ENCODE results near the gene LDB2.
"Not testable (repeated sequence)": the region's sequence is repeated elsewhere in the genome, so short reads cannot be mapped to it uniquely, and the experiment has no call there.

Gene LDB2

DNA sequence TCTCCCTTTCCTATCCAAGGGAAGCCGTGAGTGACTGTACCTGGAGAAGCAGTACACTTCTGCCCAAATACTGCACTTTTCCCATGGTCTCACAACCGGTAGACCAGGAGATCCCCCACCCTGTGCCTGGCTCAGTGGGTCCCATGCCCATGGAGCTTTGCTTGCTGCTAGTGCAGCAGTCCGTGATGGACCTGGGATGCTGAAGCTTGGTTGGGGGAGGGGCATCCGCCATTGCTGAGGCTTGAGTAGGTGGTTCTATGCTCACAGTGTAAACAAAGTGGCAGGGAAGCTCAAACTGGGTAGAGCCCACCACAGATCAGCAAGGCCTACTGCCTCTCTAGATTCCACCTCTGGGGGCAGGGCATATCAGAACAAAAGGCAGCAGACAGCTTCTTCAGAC lies 269.6 kb downstream of the LDB2 start:
- not testable (repeated sequence) for DNase-seq

DNA sequence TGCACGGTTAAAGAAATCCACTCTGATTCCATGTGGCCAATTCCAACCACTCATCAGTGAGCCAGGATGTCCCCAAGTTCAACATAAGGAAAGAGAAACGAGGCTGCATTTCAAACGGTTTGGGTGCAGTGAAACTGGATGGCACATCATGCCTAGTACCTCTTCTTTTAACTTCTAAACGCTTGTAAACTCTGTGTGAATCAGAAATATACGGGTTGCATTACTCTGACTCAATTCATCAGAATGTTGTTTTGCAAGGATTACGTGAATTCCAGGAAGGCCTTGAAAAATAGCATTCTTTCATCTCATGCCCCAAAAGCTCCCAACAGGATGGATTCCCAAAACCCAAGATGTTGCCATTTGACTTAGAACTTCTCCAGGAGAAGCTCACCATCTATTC lies 270.4 kb downstream of the LDB2 start:
- DNase-seq, result no peak

DNA sequence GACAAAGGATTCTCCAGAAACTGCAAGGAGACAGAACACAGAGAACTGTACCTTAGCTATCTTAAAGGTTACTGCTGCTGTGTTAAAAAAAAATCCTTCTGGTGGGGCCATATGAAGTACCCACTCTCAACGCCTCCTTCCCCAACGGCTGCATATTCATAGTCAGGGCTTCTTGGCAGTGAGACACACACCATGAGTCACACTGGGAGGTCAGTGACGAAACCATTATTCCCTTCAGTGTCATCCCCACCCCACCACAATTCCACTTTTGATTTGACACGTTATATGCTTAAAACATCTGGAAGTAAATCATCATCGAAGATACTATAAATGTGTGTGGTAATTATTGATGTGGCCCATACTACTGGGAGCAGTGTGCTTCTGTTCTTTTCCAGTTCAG lies 271.5 kb downstream of the LDB2 start:
- no peak for DNase-seq

DNA sequence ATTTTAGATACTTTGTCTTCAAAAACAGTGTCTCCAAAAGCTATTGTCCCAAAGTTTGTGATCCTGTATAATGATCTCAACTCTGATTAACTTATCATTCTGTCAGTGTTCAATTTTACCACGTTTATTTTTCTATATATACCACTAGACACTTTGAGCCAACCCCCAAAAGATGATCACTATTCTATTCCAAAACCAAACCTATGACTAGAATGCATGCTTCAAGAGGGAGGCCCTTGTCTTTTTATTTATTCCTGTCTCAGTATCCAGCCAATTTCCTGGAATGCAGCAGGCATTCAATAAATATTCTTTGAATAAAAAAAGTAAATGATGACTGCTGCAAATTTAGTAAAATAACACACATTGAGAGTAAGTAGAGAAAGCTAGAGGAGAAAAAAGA lies 275.6 kb downstream of the LDB2 start:
- no peak for DNase-seq

DNA sequence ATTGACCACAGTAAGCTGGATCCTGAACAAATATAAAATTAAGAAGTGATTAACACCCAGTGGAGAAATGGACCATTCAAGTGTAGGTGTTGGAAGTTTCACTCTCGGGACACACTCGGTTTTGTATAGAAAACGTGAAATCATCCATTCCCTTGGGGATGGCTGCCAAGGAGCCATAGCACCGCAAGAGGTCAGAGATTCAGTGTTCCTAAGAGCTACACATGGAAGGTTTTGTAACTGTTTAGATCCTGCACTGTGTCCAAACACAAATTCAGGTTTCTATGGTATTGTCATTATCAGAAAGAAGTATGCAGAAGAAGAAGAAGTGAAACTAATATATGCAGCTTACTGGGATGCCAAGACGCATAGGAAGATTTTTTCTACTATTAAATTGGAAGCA lies 281.0 kb downstream of the LDB2 start:
- no peak for DNase-seq

DNA sequence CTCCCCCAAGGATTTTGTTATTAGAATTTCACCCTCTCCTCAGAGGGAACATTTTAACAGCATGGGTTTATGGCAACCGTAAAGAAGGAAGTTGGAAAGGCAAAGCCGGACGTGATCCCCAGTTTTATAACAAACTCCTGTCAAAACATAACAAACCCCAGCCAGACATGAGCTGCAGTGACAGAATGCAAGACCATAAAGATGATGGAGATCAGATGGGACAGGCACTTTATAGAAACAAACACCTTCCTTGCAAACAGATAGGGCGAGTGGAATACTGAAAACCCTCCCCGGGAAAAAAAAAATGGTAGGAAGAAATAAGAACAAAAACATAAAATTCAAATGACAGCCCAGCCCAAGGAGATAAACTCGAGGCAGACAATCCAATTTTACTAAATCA lies 281.4 kb downstream of the LDB2 start:
- DNase-seq, result no peak

DNA sequence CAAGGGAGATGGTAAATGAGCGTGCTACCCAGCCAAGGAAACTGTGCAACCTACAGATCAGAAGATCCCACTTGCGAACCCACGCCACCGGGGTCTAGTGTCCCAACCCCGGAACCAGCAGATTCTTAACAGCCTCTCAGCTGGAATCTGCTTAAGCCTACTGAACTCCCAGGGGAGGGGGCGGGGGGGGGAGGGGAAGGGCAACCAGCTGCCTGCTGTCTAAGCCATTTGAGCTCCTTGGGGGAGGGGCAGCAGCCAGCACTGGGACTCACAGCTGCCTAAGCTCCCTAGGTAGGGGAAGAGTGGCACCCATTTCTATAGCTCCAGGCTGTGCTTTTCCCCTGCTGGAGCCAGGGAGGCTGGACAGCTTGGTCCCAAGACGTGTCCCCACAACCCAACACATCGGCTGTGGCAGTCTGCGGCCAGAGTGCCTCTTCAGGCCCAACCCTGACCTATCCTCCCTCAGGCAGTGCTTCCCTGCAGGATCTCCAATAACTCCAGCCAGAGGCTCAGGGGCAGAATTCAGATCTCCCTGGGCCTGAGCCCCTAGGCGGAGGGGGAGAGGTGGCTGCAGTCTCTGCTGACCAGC lies 289.2 kb downstream of the LDB2 start:
- DNase-seq, result no peak

DNA sequence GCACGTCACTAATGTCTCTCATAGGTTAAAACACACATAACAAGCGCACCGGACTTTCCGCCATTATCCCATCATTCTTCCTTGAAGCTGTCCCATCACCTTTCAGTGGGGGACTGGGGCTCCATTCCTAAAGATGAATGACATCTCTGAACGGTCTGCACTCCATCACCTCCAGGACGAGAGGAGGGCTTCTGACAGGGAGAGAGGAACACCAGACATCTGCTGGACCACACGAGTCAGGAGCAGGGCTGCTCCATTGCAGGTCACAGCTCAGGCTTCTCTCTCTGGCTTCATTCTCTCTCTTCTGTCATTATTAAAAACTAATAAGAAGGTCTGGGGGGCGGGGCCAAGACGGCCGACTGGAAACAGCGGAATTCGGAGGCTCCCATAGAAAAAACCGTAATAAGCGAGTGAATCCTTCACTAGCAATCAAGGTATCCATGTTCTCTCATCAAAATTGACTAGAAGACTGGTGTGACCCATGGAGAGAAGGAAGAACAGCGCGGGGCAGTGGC lies 289.8 kb downstream of the LDB2 start:
- no peak for DNase-seq

DNA sequence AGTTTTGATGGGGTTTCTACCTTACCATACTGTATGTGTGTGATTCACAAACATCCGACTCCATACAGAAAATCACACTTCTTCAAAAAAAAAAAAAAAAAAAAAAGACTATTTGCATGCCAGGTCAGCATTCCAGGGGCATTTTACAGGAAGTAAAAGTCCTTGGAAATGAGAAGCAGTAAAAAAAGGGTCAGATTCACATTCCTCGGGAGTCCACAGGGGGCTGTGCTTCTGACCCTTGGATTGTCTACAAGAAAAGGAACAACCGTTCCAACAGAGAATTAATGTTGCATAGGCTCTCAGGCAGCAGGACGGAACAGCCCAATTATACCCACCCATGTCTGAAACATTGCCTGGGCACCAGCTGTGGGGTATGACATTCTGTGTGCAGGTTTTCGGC lies 290.3 kb downstream of the LDB2 start:
- no peak for DNase-seq

DNA sequence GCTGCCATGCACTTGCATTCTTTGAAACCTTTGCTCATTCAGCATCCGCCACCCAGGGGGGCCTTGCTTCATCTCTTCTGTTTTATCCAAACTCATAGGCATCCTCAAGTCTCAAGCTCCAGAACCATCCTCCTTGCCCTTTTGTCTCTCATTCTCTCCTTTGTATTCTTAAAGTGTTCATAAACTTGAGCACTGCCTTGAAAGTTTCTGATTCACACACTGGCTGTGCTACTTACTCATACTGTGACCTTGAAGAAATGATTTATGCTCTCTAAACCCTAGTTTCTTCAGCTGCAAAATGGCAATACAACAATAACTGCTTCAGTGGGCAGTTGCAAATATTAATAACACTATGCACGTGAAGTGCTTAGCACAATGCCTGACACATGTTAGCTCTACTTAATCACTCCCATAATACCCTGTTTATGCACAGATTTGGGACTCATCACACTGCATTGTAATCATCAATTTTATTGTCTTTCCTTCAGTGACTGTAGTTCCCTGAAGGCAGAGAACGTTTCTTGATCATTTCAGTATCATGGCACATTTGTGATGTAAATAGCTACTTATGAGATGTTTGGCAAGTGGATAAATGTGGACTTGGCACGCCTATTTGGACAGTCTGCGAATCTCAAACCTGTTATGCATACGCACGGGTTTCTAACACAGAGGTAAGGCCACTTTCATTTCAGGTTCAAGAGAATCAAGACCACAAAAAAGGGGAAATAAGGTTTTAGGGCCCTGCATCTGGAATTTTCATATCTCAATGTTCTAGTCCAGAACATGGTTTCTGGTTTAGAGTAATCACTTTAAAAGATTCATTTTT lies 291.0 kb downstream of the LDB2 start:
- no peak for DNase-seq

DNA sequence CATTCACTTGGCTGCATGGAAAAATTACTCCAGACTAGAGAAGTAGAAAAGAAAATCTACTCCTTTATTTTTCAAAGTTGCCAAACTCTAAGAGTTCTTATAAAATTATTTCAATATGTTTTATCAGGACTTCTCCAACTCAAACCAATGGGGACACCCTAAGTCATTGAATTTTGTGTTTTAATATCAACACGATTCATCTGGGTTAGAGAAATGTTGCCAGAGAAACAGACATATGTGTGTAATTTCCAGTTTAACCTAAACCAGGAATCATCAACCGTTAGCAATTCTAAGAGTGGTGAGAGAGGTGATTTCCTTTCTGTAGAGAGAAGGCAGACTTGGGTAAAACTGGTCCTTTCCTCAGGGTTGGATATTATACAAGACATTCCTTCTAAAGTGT lies 291.8 kb downstream of the LDB2 start:
- no peak for DNase-seq

DNA sequence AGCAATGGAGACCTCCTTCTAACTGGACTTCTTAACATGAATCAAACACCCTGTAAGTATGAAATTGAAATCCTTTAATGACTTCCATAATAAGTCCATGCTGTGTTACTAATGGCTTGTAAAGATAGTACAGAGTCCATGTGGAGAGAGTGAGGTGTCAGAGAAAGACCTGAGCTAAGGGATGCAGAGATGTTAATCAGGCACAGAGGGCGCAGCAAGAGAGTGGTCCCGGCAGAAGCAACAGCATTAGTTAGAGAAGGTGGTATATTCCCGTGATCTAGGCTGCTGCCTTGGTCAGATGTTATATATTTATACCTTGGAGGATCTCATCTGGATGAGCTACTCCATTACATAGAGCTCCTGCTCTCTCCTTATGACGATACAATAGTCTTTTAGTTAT lies 295.3 kb downstream of the LDB2 start:
- no peak for DNase-seq

DNA sequence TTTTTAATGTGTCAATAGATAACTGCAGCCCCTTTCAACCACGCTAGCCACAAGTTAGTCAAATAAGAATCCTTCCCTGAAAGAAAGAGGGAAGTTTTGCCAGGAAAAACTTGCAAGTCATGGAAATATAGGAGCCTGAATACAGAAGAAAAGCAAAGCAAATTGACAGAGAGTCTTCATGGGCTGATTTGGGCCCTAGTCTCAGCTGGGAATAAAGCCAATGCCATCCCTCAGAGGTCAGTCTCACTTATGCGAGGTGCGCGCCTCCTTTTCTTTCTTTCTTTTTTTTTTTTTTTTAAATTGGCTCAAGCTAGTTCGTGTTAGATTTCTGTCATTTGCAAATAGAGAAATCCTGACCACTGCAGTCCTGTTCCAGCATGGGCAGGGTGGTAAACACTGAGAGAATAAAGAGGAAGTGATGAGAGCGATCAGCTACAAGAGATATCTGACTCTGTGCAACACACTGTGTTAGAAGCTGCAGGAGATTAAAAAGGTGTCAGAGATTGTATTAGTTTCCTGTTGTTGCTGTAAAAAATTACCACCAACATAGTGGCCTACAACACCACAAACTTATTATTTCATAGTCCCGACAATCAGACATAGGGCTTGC lies 299.7 kb downstream of the LDB2 start:
- peak; percentile 56 for DNase-seq

DNA sequence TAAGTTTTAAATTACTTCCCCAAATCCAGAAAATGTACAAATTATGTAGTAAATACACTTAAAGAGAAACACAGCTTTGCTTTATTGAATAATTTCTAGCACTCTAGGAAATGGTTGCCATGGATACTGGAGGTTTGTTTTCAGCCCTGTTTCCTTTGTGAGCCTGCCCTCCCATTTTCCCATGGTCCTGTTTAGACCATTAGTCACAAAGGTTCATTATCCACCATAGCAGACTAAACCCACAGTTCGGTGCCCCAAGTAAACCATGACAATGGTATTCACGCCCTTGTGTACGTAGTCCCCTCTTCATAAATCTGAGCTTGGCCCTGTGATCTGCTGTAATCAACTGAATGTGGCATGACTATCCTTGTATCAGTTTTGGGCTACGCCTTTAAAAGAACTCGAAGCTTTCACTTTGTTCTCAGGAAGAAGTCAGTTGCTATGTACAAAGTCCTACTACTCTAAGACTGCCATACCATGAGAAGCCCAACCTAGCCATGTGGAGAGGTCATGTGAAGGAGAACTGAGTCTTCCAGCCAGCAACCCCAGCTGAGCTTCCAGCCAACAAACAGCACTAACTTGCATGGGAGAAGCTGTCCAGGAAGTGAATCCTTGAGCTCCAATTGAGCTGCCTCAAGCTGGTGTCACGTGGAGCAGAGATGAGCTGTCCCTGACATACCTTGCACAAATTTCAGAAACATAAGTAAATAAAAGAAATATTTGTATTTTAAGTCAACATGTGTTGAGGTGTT lies 300.4 kb downstream of the LDB2 start:
- no peak for DNase-seq

DNA sequence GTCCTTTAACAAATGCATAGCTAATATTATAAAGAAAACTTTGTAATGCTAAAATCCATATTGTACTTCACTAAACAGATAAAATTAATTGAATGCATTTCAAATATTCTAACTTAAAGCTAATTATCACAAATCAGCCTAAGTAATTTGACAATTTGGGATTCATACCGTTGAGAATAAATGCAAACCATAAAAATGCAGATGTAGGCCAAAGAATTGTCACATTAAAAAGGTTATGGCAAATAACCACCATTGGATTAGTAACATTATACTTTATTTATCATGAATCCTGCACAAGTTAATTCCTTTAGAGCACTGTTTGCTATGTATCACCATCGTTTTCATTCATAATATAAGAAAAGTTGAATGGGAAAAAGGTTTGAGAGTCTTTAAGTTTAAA lies 301.0 kb downstream of the LDB2 start:
- no peak for DNase-seq

DNA sequence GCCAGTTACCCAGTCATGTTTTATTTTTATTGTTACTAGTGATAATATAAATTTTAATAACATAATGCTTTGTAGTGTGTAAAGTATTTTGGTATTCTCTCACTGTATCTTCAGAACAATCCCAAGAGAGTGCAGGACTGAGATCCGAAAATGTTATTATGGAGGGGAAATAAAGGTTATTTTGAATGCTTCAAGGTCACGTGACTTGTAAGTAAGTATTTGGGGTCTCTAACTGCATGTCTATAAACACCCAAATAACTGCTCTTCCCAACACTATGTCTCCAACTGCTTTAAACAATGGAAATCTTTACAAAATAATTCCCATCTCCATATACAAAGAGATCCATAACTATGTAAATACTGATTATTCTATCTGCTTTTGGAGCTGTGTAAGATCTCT lies 302.2 kb downstream of the LDB2 start:
- no peak for DNase-seq

DNA sequence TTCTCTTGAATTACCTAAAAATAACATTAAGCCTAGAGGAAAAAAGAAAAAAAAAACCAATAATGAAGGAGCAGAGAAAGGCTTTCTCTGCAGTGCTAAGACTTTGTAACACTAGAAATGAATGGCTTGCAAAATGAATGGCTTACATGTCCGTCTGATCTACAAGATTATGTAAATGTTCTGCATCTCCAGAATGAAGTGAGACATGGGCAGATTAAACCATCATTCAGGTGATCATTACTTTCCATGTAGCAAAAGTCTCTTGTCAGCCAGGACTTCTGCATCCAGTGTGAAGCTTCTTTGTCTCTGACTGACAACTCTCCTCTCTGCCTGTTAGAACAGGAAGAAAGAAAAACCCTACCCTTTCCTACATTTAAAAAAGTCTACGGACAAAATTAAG lies 304.3 kb downstream of the LDB2 start:
- no peak for DNase-seq

DNA sequence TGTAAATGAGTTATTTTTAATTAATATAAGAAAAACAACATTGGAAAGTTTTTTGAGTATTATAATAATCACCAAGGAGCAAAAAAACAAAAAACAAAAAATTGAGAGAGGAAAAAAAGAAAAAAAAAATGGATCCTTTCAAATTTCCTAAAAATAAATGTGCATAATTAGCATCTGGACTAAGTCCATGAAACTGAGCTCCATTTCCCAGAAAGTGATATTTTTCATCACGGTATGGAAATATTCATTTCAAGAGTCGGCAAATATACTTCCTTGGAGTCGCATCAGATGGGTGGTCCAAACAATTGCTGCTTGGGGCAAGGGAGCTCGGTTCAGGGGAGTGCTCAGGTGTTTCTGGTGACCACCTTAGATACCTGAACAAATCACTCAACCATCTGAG lies 305.1 kb downstream of the LDB2 start:
- DNase-seq, result no peak

DNA sequence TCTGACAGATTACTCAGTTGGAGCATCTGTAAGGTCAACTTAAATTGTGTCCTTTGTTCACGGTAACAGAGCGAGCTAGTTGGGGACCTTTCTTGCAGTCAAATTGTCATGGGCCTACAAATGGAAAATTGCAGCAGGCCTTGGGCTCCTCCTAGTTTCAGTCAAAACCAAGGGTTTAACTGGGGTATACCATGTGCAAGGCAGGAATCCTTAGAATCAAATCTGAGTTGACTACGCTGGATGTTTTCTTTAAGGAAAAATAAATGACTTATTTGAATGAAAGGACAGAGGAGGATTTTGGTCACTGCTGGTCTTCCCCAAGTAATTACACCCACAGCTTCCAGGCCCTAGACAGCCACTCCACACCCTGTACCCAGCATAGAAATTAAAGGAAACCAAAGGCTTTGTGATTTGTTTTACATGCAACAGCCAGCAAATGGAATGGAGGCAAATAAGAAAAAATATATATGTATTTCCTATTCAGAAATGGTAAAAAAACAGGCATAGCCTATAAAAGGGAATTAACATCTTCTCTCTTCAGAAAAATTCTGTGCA lies 307.1 kb downstream of the LDB2 start:
- no peak for DNase-seq

DNA sequence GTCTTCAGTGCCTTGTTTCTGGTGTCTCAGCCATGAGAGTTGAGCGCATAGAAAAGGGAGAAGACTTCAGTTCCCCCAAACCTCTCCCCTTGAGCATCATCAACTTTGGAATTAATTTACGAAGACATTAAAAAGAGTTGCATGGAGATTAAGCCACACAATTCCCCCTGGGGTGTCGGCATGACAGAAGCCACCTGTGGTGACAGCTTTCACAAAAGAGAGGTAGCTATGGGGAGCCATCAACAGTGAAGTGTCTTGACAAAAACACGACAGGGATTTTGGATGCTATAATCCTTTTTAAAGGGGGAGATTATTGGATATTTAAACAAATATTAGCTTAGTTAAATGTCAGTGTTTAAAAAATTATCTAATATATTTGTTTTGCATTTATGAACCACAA lies 307.6 kb downstream of the LDB2 start:
- DNase-seq, result no peak

DNA sequence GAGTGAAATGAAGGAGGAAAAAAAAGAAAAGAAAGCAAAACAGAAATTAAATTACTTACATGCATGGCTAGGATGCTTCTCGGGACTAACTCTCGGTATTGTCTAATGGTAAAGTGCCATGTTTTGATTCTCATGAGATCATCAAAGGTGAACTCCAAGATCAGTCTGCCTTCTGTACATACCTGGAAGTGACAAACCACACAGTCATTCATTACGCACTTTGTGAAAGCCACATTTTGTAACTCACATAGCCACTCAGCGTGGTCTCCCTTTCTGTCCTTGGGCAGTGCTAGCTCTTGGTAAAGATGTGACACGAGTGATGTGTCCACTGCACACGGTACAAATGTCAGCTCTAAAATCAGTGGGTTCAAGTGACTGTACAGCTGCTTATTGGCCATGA lies 309.8 kb downstream of the LDB2 start:
- no peak for DNase-seq

DNA sequence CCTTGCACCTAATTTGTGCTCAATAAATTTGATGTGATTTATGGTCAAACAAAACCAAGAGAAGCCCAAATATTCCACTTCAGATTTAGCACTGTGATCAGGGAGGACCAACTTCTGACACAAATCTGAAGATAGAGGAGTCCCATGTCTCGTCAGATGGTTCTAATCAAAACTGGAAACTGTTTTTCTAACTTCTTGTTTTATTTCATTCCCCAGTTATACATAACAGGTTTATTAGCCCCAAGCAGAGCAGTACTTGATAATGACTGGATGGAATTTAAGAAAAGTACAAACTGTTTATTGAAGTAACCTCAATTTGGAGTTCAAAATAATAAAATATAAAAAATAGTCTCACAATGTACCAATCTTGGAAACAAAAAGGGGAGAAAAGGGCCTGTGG lies 310.3 kb downstream of the LDB2 start:
- no peak for DNase-seq

DNA sequence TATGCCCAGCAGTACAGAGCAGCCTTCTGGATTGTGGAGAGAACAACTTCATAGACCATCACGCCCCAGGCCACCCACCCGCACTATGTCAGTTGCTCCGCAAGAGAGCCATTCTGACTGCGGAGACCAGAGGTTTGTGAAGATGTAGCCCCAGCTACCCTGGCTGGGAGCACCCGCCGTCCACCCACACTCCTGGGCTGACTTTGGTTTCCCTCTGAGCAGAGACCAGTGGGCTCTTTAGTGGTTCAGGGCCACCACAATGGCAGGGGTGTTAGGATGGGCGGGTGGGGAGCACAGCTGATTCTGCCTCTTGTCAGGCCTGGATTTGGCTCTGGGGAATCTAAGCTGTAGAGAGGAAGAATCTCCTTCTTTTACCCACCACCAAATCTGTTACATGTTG lies 313.4 kb downstream of the LDB2 start:
- DNase-seq, result no peak
